ENCODE data around the gene DEXI. TPM values are rescaled to one million over a fixed set of nuclear protein-coding genes. Genes with fewer than 3 reads are reported as not detected.

The DEXI gene
- total and polyA plus RNA-seq, 2 of the 13 experiments (the other 11 are each of a cell fraction or from before 2014, with no cell fraction given) = 51.5 to 70.4 TPM

DNA sequence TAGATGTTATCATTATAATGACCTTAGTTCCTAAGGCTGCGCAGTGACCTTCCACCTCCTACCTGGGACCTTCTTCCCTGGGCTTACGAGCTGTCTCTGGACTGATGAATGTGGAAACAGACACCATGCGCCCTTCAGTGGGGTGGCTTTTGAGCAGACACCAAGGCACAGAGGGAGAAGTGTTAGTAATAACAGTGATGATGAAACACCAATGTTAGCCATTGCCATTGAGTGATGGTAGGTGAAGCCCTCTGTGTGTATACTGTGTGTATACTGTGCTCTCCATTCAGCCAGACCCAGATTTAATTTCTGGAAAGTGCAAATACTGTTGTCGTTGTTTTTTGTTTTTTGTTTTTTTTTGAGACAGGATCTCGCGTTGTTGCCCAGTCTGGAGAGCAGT is 46.6 kb upstream of the DEXI start:
- Histone ChIP-seq H3K9ac (ENCODE audit: insufficient read depth, low read depth, low read length) (no peak overlapping the region), H2AFZ (ENCODE audit: low read length) (no peak overlapping the region), H3K36me3 (replicated peaks in 1 of 2; ENCODE audit: control insufficient read depth in 1 of 2, insufficient read depth in 2 of 2, low read length in 2 of 2) (peaks cover 6% of the 10 kb centered on the region in 2 experiments; a peak in 2 of 5 replicates), H3K79me2 (ENCODE audit: insufficient read depth, low read length) (no peaks in the 10 kb centered on the region), H3K4me2 (ENCODE audit: low read depth, low read length) (no peak overlapping the region), H3K27me3 (ENCODE audit: control insufficient read depth in 1 of 2, insufficient read depth in 2 of 2, low read length in 2 of 2) (no peaks in the 10 kb centered on the region), H4K20me1 (ENCODE audit: insufficient read depth, low read length) (no peaks in the 10 kb centered on the region), H3K4me1 (ENCODE audit: insufficient read depth, low read length) (no peaks in the 10 kb centered on the region), H3K9me3 (ENCODE audit: low read length) (no peaks in the 10 kb centered on the region), H3K4me3 (replicated peaks in 1 of 3; ENCODE audit: insufficient read depth in 1 of 3, low read depth in 2 of 3, low read length in 3 of 3) (no peak overlapping the region), H3K27ac (ENCODE audit: extremely low read length, insufficient read depth, low read length) (no peak overlapping the region)
- 99% methylated on average over 6 of the region's 6 CpGs for WGBS (ENCODE audit: low lambda C conversion rate)
- TF ChIP-seq DDIT3 (CRISPR knock-in tag; IDR thresholded peaks at IDR 0.05) = no peak
- TF ChIP-seq, protein P1, sequence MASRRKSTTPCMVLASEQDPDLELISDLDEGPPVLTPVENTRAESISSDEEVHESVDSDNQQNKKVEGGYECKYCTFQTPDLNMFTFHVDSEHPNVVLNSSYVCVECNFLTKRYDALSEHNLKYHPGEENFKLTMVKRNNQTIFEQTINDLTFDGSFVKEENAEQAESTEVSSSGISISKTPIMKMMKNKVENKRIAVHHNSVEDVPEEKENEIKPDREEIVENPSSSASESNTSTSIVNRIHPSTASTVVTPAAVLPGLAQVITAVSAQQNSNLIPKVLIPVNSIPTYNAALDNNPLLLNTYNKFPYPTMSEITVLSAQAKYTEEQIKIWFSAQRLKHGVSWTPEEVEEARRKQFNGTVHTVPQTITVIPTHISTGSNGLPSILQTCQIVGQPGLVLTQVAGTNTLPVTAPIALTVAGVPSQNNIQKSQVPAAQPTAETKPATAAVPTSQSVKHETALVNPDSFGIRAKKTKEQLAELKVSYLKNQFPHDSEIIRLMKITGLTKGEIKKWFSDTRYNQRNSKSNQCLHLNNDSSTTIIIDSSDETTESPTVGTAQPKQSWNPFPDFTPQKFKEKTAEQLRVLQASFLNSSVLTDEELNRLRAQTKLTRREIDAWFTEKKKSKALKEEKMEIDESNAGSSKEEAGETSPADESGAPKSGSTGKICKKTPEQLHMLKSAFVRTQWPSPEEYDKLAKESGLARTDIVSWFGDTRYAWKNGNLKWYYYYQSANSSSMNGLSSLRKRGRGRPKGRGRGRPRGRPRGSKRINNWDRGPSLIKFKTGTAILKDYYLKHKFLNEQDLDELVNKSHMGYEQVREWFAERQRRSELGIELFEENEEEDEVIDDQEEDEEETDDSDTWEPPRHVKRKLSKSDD (CRISPR knock-in tag; IDR thresholded peaks at IDR 0.05; ENCODE audit: low read depth) = no peak
- TF ChIP-seq NR1H2 (CRISPR knock-in tag; IDR thresholded peaks at IDR 0.05; ENCODE audit: borderline replicate concordance, low read depth) = no peak
- ChIA-PET POLR2A (no interaction called here), CTCF (ENCODE audit: low intra/inter-chr PET ratio, low total read pairs) (no interaction called here)
- in situ Hi-C loops (cut with HindIII; ENCODE audit: extremely low pct_ligation_motif_present, low pct_unique_long_range_greater_than_20kb) (no loop called here), intact Hi-C loops (cut with micrococcal nuclease; ENCODE audit: unreplicated experiment) (no loop called here)
- ATAC-seq = no peak
- no peak for FAIRE-seq
- no peak for DNase-seq (ENCODE audit: low spot score)
- no TSS peak for BruUV-seq (replicated peaks)

DNA sequence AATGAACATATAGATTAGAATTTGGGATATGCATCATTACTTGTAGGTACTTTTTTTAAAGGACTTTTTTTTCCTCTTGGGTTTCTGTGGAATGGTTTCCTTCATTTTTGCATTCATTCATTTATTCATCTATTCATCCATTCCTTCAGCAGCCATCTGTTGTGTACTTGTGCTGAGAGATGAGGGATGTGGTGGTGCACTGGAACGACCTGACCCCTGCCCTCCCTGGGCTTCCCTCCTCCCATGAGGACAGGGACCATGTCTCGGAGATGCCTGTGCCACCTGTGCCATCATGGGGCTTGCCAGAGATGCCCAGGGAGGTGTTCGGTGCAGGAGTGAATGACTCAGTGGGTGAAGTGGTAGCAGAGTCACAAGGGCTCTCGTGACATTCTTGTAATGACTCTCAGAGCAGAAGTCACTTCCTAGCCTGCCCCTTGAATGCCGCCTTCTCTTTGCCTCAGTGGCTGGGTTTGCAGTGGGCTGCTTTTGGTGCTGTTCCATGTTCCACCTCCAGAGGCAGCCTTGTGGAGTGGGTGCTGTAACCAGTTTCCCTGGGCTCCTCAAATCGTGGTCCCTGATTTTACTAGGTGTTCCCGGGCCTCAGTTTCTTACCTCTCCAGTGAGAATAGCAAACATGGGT is 46.0 kb upstream of the DEXI start:
- intact Hi-C loops (cut with micrococcal nuclease; ENCODE audit: unreplicated experiment) (no loop called here), in situ Hi-C loops (cut with HindIII; ENCODE audit: extremely low pct_ligation_motif_present, low pct_unique_long_range_greater_than_20kb) (no loop called here)
- DNase-seq (ENCODE audit: low spot score) (no peak), FAIRE-seq (peak; percentile 65), ATAC-seq (peak; percentile 77)
- Histone ChIP-seq H3K36me3 (replicated peaks in 1 of 2; ENCODE audit: control insufficient read depth in 1 of 2, insufficient read depth in 2 of 2, low read length in 2 of 2) (peaks cover 4 to 5% of the 10 kb centered on the region in 2 experiments; a peak in 2 of 5 replicates), H3K9ac (ENCODE audit: insufficient read depth, low read depth, low read length) (no peak overlapping the region), H3K4me3 (replicated peaks in 1 of 3; ENCODE audit: insufficient read depth in 1 of 3, low read depth in 2 of 3, low read length in 3 of 3) (no peak overlapping the region), H4K20me1 (ENCODE audit: insufficient read depth, low read length) (no peaks in the 10 kb centered on the region), H3K9me3 (ENCODE audit: low read length) (no peaks in the 10 kb centered on the region), H3K4me1 (ENCODE audit: insufficient read depth, low read length) (no peaks in the 10 kb centered on the region), H3K4me2 (ENCODE audit: low read depth, low read length) (no peak overlapping the region), H3K27ac (ENCODE audit: extremely low read length, insufficient read depth, low read length) (no peak overlapping the region), H3K27me3 (ENCODE audit: control insufficient read depth in 1 of 2, insufficient read depth in 2 of 2, low read length in 2 of 2) (no peaks in the 10 kb centered on the region), H3K79me2 (ENCODE audit: insufficient read depth, low read length) (no peaks in the 10 kb centered on the region), H2AFZ (ENCODE audit: low read length) (no peak overlapping the region)
- no TSS peak for BruUV-seq (replicated peaks)
- ChIA-PET POLR2A (no interaction called here), CTCF (ENCODE audit: low intra/inter-chr PET ratio, low total read pairs) (no interaction called here)
- 45% methylated on average over 6 of the region's 7 CpGs for WGBS (ENCODE audit: low lambda C conversion rate)
- no peak for TF ChIP-seq ZNF382 (CRISPR knock-in tag; IDR thresholded peaks at IDR 0.05; ENCODE audit: borderline replicate concordance)
- TF ChIP-seq TRIM22 (IDR thresholded peaks at IDR 0.05) = no peak
- TF ChIP-seq, protein P2, sequence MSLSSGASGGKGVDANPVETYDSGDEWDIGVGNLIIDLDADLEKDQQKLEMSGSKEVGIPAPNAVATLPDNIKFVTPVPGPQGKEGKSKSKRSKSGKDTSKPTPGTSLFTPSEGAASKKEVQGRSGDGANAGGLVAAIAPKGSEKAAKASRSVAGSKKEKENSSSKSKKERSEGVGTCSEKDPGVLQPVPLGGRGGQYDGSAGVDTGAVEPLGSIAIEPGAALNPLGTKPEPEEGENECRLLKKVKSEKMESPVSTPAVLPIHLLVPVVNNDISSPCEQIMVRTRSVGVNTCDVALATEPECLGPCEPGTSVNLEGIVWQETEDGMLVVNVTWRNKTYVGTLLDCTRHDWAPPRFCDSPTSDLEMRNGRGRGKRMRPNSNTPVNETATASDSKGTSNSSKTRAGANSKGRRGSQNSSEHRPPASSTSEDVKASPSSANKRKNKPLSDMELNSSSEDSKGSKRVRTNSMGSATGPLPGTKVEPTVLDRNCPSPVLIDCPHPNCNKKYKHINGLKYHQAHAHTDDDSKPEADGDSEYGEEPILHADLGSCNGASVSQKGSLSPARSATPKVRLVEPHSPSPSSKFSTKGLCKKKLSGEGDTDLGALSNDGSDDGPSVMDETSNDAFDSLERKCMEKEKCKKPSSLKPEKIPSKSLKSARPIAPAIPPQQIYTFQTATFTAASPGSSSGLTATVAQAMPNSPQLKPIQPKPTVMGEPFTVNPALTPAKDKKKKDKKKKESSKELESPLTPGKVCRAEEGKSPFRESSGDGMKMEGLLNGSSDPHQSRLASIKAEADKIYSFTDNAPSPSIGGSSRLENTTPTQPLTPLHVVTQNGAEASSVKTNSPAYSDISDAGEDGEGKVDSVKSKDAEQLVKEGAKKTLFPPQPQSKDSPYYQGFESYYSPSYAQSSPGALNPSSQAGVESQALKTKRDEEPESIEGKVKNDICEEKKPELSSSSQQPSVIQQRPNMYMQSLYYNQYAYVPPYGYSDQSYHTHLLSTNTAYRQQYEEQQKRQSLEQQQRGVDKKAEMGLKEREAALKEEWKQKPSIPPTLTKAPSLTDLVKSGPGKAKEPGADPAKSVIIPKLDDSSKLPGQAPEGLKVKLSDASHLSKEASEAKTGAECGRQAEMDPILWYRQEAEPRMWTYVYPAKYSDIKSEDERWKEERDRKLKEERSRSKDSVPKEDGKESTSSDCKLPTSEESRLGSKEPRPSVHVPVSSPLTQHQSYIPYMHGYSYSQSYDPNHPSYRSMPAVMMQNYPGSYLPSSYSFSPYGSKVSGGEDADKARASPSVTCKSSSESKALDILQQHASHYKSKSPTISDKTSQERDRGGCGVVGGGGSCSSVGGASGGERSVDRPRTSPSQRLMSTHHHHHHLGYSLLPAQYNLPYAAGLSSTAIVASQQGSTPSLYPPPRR (CRISPR knock-in tag; IDR thresholded peaks at IDR 0.05; ENCODE audit: borderline replicate concordance) = 0 out of 2 replicates have a peak, but pooled peaks have one; percentile 33
- TF ChIP-seq RXRA (CRISPR knock-in tag; IDR thresholded peaks at IDR 0.05) = no peak
